Epithelial cell of proximal tubule (primary cell): Measurements from ENCODE around the gene ZNF467. TPM values are rescaled to one million over a fixed set of nuclear protein-coding genes. Genes with fewer than 3 reads are reported as not detected.
A peak's percentile ranks its signal among the peaks of the same experiment; 100 is the strongest.

Experiments used
- DNase-seq: peaks from one replicate; pipeline ENCODE4 v3.0.0-alpha.2; 2011; ENCODE audit warnings: low read depth
- H3K4me3 ChIP-seq: 2 replicates; pipeline ENCODE4 v1.5.1; 2011; ENCODE audit warnings: low read depth, mild to moderate bottlenecking, low read length
- total RNA-seq: library from RNA; depleted of rRNA; stranded (reverse); fragments of >200 nt; gene quantifications from 2 replicates; pipeline ENCODE4 v1.2.3, GENCODE V29; 2015
- TF ChIP-seq, protein P1 (sequence below): conservative IDR thresholded peaks from 2 replicates; pipeline ENCODE4 v1.5.1; 2012; ENCODE audit warnings: low read depth, mild to moderate bottlenecking, low read length

Gene ZNF467
- total RNA-seq, 1 donor from 2014 or later, result 0.12 TPM

DNA sequence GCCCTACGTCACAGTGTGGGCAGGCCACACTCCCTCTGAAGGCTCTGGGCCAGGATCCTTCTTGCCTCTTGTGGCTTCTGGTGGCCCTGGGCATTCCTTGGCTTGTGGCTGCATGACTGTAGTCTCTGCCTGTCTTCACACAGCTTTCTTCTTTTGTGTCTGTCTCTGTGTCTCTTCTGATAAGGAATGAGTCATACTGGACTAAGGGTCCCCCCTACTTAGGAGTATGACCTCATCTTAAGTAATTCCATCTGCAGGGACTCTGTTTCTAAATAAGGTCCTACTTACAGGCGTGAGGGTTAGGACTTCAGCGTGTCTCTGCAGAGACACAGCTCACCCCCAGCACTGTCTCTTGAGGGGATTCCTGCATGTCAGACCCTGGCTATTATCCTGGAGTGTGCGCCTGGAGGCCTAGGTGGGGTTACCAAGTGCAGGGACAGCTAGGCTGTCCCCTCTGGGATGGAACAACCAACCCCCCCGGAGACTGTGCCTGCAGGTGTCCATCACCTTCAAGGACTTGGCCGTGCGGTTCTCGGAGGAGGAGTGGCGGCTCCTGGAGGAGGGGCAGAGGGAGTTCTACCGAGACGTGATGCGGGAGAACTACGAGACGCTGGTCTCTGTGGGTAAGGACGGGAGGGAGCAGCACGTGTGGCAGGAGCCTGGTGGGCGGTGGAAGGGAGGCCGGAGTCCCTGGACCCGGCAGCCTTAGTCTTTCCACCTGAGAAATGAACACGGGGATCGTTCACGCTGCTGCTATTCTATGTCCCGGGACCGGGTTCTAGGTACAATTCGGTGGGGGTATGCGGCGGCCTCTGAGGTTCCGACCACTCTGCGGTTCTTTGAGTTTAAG, 54.1 kb downstream of the ZNF467 start:
- no peak overlapping the region for H3K4me3 ChIP-seq
- TF ChIP-seq, protein P1, sequence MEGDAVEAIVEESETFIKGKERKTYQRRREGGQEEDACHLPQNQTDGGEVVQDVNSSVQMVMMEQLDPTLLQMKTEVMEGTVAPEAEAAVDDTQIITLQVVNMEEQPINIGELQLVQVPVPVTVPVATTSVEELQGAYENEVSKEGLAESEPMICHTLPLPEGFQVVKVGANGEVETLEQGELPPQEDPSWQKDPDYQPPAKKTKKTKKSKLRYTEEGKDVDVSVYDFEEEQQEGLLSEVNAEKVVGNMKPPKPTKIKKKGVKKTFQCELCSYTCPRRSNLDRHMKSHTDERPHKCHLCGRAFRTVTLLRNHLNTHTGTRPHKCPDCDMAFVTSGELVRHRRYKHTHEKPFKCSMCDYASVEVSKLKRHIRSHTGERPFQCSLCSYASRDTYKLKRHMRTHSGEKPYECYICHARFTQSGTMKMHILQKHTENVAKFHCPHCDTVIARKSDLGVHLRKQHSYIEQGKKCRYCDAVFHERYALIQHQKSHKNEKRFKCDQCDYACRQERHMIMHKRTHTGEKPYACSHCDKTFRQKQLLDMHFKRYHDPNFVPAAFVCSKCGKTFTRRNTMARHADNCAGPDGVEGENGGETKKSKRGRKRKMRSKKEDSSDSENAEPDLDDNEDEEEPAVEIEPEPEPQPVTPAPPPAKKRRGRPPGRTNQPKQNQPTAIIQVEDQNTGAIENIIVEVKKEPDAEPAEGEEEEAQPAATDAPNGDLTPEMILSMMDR, result no peak
- no peak for DNase-seq

DNA sequence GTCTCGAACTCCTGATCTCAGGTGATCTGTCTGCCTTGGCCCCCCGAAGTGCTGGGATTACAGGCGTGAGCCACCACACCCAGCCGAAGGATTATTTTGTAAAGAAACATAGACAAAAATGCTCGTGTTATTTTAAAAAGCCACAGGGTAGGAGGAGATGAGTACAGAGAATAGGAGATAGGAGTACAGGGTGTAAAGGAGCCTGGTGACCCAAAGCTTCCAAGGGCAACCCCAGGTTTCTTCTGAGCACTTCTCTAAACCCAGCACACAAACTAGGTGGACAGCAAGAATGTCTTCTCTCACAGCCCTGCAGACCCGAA, 54.7 kb downstream of the ZNF467 start:
- H3K4me3 ChIP-seq, result no peak overlapping the region
- TF ChIP-seq, protein P1, result no peak
- no peak for DNase-seq

DNA sequence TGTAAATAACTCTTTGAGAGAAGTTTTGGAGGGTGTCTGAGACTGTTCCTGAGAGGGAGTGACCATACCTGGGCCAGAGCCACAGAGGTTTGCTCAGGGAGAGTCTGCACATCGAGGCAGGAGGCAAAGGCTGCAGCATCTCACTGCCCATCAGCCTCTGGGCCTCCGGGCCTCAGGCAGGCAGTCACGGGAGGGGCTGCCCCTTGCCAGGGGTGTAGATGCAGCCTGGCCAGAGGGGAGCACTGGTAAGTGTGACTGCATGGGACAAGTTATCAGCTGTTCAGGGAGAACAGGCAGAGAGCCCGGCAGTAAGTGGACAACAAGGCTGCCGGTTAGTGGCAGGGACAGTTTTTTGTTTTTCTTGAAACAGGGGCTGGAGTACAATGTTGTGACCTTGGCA, 55.9 kb downstream of the ZNF467 start:
- H3K4me3 ChIP-seq, result no peak overlapping the region
- DNase-seq, result no peak
- TF ChIP-seq, protein P1, result no peak

DNA sequence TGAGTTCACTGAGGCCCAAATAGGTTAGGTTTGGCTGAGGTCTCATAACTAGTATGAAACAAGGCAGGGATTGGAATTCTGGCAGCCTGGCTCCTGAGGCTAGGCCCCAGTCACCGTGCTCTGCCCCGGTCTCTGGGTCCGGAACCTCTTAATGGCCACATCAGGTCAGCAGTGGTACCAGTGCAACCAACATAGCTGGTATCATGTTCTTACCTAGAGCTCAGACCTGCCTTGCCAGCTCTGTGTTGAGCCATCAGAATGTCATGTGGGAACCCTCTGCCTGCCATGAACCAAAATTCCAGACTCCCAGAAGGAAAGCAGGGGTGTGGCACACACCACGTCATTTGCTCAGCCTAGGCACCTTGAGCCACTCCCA, 56.5 kb downstream of the ZNF467 start:
- DNase-seq, result no peak
- no peak overlapping the region for H3K4me3 ChIP-seq
- TF ChIP-seq, protein P1, result no peak

DNA sequence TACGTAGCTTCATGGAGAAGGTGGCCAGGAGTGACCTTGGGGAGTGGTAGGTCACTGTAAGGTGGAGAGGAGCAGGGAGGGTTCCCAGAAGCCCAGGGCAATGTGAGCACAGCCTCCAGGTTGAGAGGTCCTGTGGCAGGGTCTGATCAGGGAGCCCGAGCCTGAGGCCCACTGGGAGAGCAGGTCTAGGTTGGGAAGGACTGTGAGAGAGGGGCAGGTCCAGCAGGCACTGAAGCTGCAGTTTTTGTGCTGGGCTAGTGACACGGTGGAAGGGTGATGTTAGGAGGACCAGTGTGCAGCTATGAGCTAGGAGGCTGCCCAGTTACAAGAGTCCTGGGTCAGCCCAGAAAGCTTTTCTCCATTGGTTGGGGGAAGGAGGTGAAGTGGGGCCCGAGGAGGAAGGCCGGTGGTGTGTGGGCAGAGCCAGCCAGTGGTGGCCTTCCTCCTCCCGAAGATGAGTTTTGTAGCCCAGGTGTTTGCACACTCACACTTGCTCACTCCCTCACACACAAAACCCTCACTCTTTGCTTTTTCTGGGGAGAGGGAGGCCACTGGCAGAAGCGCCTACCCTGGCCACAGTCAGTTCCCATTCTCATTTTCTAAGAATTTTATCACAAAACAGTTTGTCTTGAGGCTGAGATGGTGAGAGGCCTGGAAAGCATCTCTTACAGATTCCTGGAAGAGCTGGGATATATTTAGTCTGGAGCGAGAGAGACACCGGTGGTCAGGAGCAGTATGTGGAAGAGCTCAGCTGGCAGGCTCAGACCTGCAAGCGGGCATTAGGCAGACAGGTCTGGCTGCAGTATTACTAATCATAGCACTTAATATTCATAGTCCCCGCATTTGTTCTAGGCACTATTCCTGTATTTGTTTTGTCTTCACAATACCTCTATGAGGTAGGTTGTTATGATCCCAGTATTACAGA, 57.1 kb downstream of the ZNF467 start:
- H3K4me3 ChIP-seq, result no peak overlapping the region
- no peak for DNase-seq
- TF ChIP-seq, protein P1, result peak; percentile 21

DNA sequence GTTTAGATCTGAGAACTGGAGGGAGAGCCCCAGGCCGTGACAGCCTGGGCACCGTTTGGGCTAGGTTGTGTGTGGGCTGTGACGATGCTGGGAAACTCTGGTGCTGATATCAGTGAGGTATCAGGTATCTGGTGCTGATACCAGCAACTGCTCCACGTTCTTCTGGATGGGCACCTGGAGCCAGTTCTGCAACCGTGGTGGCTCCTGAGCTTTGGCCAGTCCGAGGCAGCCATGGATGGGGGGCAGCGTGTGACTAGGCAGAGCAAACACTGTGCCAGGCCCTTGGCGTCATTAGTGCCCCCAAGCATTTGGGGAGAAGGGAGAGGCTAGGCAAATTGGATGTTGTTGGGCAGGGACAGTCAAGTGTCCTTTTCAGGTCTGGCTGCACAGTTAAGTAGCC, 57.9 kb downstream of the ZNF467 start:
- TF ChIP-seq, protein P1, result no peak
- DNase-seq, result no peak
- peak overlapping the region; percentile 74 for H3K4me3 ChIP-seq
